ENCODE results near the gene CYB5B. TPM values are rescaled to one million over a fixed set of nuclear protein-coding genes. Genes with fewer than 3 reads are reported as not detected.

Gene CYB5B
- total RNA-seq, 2 donors from 2014 or later, result 12.0 to 54.5 TPM

DNA sequence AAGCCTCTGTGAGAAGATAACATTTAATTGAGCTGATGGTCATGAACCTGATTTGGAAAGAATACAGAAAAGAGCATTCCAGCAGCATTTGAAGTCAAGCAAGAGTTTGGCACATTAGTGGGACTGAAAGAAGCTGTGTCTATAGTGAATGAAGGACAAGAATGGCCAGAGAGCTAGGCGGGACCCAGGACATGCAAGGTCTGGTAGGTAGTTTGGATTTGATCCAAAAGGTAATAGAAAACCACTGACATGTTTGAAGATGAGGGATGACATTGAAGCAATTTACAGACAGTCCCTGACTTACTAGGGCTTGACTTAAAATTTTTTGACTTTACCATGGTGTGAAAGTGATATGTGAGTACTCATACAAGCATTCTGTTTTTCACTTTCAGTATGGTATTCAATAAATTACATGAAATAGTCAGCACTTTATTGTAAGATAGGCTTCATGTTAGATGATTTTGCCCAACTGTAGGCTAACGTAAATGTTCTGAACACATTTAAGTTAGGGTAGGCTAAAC, 7.6 kb downstream of the CYB5B start:
- Histone ChIP-seq H3K36me3 (peaks cover 14% of the 10 kb centered on the region), H3K4me1 (ENCODE audit: control insufficient read depth in 1 of 2, low read depth in 2 of 2) (peaks cover 0 to 8% of the 10 kb centered on the region in 2 donors), H3K9me3 (no peaks in the 10 kb centered on the region), H3K4me3 (no peak overlapping the region), H3K27me3 (replicated peaks; ENCODE audit: insufficient read depth) (no peaks in the 10 kb centered on the region), H3K27ac (no peak overlapping the region)
- DNase-seq (ENCODE audit: low spot score) (no peak), ATAC-seq (ENCODE audit: insufficient number of reproducible peaks, low FRiP score, low read depth) (no peak)
- TF ChIP-seq, protein P1, sequence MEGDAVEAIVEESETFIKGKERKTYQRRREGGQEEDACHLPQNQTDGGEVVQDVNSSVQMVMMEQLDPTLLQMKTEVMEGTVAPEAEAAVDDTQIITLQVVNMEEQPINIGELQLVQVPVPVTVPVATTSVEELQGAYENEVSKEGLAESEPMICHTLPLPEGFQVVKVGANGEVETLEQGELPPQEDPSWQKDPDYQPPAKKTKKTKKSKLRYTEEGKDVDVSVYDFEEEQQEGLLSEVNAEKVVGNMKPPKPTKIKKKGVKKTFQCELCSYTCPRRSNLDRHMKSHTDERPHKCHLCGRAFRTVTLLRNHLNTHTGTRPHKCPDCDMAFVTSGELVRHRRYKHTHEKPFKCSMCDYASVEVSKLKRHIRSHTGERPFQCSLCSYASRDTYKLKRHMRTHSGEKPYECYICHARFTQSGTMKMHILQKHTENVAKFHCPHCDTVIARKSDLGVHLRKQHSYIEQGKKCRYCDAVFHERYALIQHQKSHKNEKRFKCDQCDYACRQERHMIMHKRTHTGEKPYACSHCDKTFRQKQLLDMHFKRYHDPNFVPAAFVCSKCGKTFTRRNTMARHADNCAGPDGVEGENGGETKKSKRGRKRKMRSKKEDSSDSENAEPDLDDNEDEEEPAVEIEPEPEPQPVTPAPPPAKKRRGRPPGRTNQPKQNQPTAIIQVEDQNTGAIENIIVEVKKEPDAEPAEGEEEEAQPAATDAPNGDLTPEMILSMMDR (IDR thresholded peaks at IDR 0.05), result no peak

DNA sequence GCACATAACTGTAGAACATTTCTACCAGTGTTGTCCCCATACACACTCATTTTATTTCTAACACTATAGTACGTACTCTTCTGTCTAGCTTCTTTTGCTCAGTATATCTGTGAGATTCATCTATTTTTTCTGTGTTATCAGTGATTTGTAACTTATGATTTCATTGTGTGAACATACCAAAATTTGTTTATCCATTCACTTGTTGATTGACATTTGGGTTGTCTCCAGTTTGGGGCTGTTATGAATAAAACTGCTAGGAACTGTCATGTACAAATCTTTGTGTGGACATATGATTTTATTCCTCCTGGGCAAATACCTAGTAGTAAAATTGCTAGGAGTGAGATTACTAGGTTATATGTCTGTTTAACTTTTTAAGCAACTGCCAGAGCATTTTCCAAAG, 9.6 kb downstream of the CYB5B start:
- no peak for DNase-seq (ENCODE audit: low spot score)
- Histone ChIP-seq H3K36me3 (peaks cover 14% of the 10 kb centered on the region), H3K27me3 (replicated peaks; ENCODE audit: insufficient read depth) (no peaks in the 10 kb centered on the region), H3K9me3 (no peaks in the 10 kb centered on the region), H3K27ac (no peak overlapping the region), H3K4me3 (no peak overlapping the region), H3K4me1 (ENCODE audit: control insufficient read depth in 1 of 2, low read depth in 2 of 2) (peaks cover 0 to 9% of the 10 kb centered on the region in 2 donors)
- ATAC-seq (ENCODE audit: insufficient number of reproducible peaks, low FRiP score, low read depth), result no peak
- TF ChIP-seq, protein P1 (IDR thresholded peaks at IDR 0.05), result no peak

DNA sequence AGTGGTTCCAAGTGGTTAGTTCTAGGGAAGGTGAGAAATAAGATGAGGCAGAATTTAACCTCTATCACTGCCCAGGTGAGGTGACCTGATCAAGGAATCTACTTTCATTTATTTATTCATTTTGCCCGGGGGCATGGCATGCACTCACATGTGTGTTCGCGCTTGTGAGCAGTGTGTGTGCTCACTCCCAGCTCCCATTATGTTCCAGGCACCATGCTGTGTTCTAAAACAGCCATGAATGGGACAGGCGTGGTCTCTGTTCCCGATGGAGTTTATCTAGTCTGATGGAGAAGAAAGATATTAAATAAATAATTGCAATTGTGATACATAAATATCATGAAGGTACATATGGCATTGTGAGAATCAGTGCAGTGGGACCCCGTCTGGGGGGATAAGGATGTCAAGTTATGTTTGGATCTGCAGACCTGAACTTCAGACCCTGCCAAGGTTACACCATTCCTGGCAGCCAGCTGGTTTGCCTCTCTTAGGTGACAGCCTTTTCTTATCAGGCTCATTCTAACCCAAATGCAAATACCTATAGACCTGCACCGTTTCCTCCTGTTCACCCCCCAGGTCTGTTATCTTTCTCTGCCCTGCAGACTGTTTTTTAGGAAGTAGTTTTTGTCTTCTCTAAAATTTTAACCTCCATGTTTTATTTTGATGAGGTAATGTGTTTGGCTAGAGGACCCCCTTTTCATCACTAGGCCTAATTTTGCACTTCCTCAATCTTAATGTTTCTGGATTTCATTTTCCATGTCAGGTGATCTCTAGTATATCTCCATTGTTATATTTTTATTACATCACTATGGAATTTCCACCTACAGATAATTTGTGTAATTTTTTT, 11.8 kb downstream of the CYB5B start:
- no peak overlapping the region for H3K4me3 ChIP-seq
- peaks cover 0 to 9% of the 10 kb centered on the region in 2 donors for H3K4me1 ChIP-seq (ENCODE audit: control insufficient read depth in 1 of 2, low read depth in 2 of 2)
- H3K27ac ChIP-seq, result no peak overlapping the region

DNA sequence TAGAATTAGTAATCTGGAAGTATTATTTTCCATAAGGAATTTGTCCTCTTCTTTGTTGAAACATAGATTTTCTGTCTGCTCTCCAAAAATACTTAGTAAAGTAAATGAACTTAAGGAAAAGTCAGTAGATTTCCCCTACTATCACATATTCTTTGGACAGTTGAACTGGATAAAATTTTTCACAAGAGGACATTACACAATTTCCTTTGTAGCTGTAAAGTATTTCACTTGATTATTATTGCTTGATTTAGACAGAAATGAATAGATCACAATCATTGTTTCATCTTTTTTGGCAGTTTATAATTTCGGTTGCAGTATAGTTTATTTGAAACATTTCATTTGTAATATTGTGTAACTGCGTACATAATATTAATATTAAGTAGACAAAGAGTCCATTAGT, 12.5 kb downstream of the CYB5B start:
- no peak overlapping the region for H3K27ac ChIP-seq
- no peak overlapping the region for H3K4me3 ChIP-seq
- no peak for ATAC-seq (ENCODE audit: insufficient number of reproducible peaks, low FRiP score, low read depth)
- H3K9me3 ChIP-seq, result no peaks in the 10 kb centered on the region
- TF ChIP-seq, protein P1 (IDR thresholded peaks at IDR 0.05), result no peak
- H3K4me1 ChIP-seq (ENCODE audit: control insufficient read depth in 1 of 2, low read depth in 2 of 2), result peaks cover 0 to 9% of the 10 kb centered on the region in 2 donors
- no peaks in the 10 kb centered on the region for H3K27me3 ChIP-seq (replicated peaks; ENCODE audit: insufficient read depth)
- DNase-seq (ENCODE audit: low spot score), result no peak
- H3K36me3 ChIP-seq, result no peaks in the 10 kb centered on the region

More for the DNA sequence above, 11.8 kb downstream of the CYB5B start:
- TF ChIP-seq, protein P1 (IDR thresholded peaks at IDR 0.05), result no peak
- ATAC-seq (ENCODE audit: insufficient number of reproducible peaks, low FRiP score, low read depth) (no peak), DNase-seq (ENCODE audit: low spot score) (no peak)
- Histone ChIP-seq H3K9me3 (no peaks in the 10 kb centered on the region), H3K27me3 (replicated peaks; ENCODE audit: insufficient read depth) (no peaks in the 10 kb centered on the region), H3K36me3 (peaks cover 5% of the 10 kb centered on the region)

DNA sequence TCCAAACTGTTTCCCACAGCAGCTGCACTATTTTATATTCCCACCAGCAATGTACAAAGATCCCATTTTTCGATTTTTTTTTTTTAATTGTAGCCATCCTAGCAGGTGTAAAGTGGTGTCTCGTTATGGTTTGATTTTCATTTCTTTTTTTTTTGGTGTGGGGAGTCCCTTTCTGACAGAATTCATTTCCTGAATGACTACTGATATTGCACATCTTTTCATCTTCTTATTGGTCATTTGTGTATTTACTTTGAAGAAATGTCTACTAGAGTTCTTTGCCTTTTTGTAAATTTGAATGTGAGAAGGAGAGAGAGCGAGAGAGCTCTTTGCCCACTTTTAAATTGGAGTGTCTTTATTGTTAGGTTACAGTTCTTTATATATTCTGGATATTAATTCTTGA, 14.0 kb downstream of the CYB5B start:
- ATAC-seq (ENCODE audit: insufficient number of reproducible peaks, low FRiP score, low read depth), result no peak
- Histone ChIP-seq H3K27me3 (replicated peaks; ENCODE audit: insufficient read depth) (no peaks in the 10 kb centered on the region), H3K4me3 (no peak overlapping the region), H3K9me3 (no peaks in the 10 kb centered on the region), H3K27ac (no peak overlapping the region), H3K4me1 (ENCODE audit: control insufficient read depth in 1 of 2, low read depth in 2 of 2) (peaks cover 0 to 12% of the 10 kb centered on the region in 2 donors), H3K36me3 (no peaks in the 10 kb centered on the region)
- no peak for DNase-seq (ENCODE audit: low spot score)
- TF ChIP-seq, protein P1 (IDR thresholded peaks at IDR 0.05), result no peak
